Erythroblast (primary cell): ENCODE data around the gene ST3GAL4.
"Not testable (repeated sequence)": the region's sequence is repeated elsewhere in the genome, so short reads cannot be mapped to it uniquely, and the experiment has no call there.

Experiments
- GATA1 ChIP-seq: IDR thresholded peaks from 2 replicates; pipeline ENCODE4 v1.6.1; 2011; ENCODE audit warnings: low read depth, mild to moderate bottlenecking, control low read depth, low read length, moderate library complexity
- POLR2A ChIP-seq: IDR thresholded peaks from 2 replicates; pipeline ENCODE4 v1.6.1; 2011; ENCODE audit warnings: mild to moderate bottlenecking, low read length

DNA sequence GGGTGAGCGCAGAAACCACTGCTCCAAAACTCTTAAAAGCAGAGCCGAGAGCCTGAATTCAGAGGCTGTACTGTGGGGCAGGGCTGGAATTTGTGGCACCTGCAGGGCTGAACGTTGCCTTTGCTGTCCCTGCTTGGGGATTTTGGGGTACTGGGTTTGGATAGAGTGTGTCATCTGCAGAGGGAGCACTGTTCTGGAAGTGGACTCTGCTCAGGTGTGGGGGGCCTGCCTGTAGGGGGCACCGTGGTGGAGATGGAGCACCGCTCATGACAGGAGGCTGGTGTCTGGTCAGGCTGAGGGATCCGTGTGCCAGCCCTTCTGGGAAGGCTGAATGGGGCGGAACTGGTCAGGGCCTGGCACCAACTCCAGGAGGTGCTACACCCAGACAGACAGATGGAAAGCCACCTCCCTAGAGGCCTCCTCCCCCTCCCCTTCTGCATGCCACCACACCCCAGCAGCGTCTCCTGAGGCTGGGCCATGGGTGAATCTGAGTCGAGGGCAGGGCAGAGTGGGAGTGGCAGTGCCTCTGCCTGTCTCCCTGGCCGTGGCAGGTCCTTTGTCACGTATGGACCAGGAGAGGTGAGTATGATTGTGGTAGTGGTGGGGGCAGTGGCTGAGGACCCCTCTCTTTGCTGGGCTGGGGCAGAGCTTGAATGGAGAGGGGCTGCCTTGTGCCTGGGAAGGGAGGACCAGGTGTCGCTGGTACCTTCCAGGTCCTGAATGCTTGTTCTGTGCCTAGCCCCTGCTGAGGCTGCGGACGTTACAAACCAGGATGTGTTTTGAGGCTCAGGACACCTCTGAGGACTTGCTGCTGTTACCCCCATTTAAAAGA is 11.6 kb downstream of the ST3GAL4 start:
- not testable (repeated sequence) for TF ChIP-seq POLR2A, GATA1
